ENCODE measurements around the gene ALDH2. TPM values are rescaled to one million over a fixed set of nuclear protein-coding genes. Genes with fewer than 3 reads are reported as not detected.
A peak's percentile ranks its signal among the peaks of the same experiment; 100 is the strongest.
"Not testable (repeated sequence)": the region's sequence is repeated elsewhere in the genome, so short reads cannot be mapped to it uniquely, and the experiment has no call there.

The ALDH2 gene
- total RNA-seq, 1 donor from 2014 or later, result 0.09 TPM

DNA sequence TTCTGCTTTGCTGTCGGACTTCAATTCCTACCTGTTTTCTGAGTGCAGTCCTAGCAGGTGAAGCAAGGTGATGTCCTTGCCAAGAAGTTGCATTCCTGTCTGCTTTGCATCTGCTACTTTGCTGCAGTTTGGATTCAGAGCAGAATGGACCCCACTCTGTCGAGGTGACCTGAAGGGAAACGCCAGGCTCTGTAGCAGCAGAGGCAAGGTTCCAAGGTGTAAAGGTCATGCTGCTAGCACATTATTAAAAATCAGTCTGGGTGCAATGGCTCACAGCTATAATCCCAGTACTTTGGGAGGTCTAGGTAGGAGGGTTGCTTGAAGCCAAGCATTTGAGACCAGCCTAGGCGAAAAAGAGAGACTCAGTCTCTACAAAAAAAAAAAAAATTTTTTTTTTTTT, 17.3 kb upstream of the ALDH2 start:
- Mint-ChIP-seq H3K4me3 (no peak overlapping the region), H3K9me3 (no peaks in the 10 kb centered on the region), H3K4me1 (no peaks in the 10 kb centered on the region), H3K36me3 (ENCODE audit: low read depth) (peaks cover 12% of the 10 kb centered on the region), H3K27me3 (no peaks in the 10 kb centered on the region), H3K27ac (no peak overlapping the region)
- no peak for DNase-seq
- intact Hi-C loops (cut with micrococcal nuclease), result no loop called here

DNA sequence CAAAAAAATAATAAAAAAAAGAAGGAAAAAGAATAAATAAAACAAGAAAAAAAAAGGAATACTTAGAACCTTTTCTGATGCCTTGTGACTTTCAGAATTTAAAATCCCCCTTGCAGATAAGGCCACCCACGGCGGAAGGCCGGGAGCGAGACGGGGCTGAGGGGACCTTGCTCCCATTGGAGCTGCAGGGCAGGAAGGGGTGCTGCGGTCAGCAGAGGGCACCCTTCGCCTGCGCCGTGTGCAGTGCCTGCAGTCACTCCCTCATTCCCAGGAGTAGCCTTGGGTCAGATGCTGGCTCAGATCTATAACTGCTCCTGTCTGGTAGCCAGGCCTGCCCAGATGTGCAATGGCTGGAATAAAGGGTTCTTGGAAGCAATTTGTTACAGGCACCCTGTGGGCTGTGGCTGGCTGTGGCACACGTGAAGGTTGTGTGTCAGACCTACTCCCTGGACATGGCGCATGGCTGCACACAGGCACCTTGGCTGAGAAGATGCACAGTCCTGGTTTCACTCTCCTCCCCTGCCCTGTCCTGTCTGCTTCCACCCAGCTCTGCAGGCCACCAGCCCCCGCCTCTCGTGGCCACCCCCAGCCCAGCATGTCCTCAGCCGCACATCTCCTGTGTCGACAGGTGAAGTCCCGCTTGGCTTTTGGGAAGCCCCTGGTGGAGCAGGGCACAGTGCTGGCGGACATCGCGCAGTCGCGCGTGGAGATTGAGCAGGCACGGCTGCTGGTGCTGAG, 13.4 kb upstream of the ALDH2 start:
- no peak overlapping the region for H3K4me3 Mint-ChIP-seq
- no peaks in the 10 kb centered on the region for H3K27me3 Mint-ChIP-seq
- peaks cover 6% of the 10 kb centered on the region for H3K4me1 Mint-ChIP-seq
- H3K27ac Mint-ChIP-seq, result no peak overlapping the region
- DNase-seq, result no peak
- H3K36me3 Mint-ChIP-seq (ENCODE audit: low read depth), result peaks cover 3% of the 10 kb centered on the region
- no peaks in the 10 kb centered on the region for H3K9me3 Mint-ChIP-seq
- intact Hi-C loops (cut with micrococcal nuclease), result loop anchor here (1.0 kb wide), 1 partner anchor 60 kb away; no protein-coding TSS in a partner anchor

- Mint-ChIP-seq H3K4me3 (no peak overlapping the region), H3K27ac (no peak overlapping the region), H3K27me3 (no peaks in the 10 kb centered on the region), H3K36me3 (ENCODE audit: low read depth) (peaks cover 3% of the 10 kb centered on the region), H3K9me3 (no peaks in the 10 kb centered on the region), H3K4me1 (peaks cover 9% of the 10 kb centered on the region)
- DNase-seq, result no peak
- intact Hi-C loops (cut with micrococcal nuclease), result no loop called here
Observed at GRCh38 chr12:111754671-111755070, 12.1 kb upstream of the ALDH2 start.

- no peak for DNase-seq
- Mint-ChIP-seq H3K9me3 (no peaks in the 10 kb centered on the region), H3K27ac (no peak overlapping the region), H3K36me3 (ENCODE audit: low read depth) (peaks cover 3% of the 10 kb centered on the region), H3K27me3 (peaks cover 3% of the 10 kb centered on the region), H3K4me3 (no peak overlapping the region), H3K4me1 (peaks cover 9% of the 10 kb centered on the region)
- intact Hi-C loops (cut with micrococcal nuclease), result no loop called here
Observed at GRCh38 chr12:111756196-111756595, 10.5 kb upstream of the ALDH2 start.

DNA sequence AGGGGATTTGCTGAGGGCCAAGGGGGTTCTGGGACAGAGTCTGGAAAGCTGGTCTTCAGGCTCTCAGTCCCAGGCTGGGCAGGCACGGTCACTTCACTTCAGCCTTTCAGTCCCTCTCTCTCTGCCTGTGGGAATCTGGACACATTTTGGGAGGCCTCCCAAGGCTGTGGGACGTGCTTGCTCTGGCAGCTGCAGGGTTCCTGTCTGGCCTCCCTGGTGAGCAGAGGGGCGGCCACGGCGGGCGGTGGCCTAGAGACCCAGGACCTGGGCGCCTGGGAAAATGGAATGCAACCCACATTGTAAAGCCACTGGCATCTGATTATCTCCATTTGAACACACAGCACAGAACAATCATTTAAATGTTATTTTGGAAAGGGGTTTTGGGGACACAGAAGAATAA, 10.1 kb upstream of the ALDH2 start:
- H3K9me3 Mint-ChIP-seq, result no peaks in the 10 kb centered on the region
- peaks cover 3% of the 10 kb centered on the region for H3K27me3 Mint-ChIP-seq
- peaks cover 9% of the 10 kb centered on the region for H3K4me1 Mint-ChIP-seq
- no peak for DNase-seq
- H3K4me3 Mint-ChIP-seq, result no peak overlapping the region
- peaks cover 3% of the 10 kb centered on the region for H3K36me3 Mint-ChIP-seq (ENCODE audit: low read depth)
- no peak overlapping the region for H3K27ac Mint-ChIP-seq
- intact Hi-C loops (cut with micrococcal nuclease), result no loop called here

DNA sequence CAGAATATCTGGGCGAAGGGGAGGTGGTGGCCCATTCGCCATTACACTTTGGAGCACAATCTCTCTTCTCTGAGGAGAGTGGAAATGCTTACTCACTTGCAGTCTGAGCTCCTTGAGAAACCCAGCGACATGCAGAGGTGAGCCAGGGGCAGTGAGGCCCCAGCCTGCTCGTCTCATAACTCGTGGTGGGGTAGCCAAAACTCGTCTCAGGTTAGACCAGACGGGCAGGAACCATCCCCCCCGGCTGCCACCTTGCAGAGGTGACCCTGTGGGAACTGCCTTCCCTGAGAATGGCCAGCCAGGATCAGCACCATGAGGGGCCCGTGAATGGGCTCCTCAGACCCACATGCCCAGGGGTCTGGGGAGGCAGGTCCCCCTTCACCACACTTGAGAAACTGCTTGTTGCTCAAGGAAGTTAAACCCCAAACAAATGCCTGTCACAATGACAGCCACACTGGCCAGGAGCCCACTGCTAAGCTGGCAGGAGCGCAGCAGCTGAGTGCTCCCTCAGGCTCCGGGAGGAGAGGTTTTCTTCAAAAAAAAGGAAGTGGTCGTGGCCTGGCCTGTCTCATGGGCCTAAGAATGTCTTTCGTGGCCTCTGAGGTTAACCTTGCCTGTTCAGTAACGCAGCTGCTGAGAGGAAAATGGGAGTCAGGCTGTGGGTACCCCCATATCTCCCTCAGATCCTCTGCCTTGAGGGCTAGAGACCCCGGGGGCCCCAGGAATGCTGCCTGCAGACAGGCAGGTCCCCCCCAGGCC, 9.2 kb upstream of the ALDH2 start:
- H3K9me3 Mint-ChIP-seq, result no peaks in the 10 kb centered on the region
- peaks cover 3% of the 10 kb centered on the region for H3K36me3 Mint-ChIP-seq (ENCODE audit: low read depth)
- intact Hi-C loops (cut with micrococcal nuclease), result no loop called here
- peaks cover 9% of the 10 kb centered on the region for H3K4me1 Mint-ChIP-seq
- H3K27me3 Mint-ChIP-seq, result peaks cover 5% of the 10 kb centered on the region
- peak; percentile 73 for DNase-seq
- H3K27ac Mint-ChIP-seq, result no peak overlapping the region
- H3K4me3 Mint-ChIP-seq, result no peak overlapping the region

- H3K36me3 Mint-ChIP-seq (ENCODE audit: low read depth), result peaks cover 3% of the 10 kb centered on the region
- H3K27ac Mint-ChIP-seq, result no peak overlapping the region
- peaks cover 9% of the 10 kb centered on the region for H3K4me1 Mint-ChIP-seq
- DNase-seq, result no peak
- H3K27me3 Mint-ChIP-seq, result peaks cover 8% of the 10 kb centered on the region
- no peaks in the 10 kb centered on the region for H3K9me3 Mint-ChIP-seq
- H3K4me3 Mint-ChIP-seq, result no peak overlapping the region
- intact Hi-C loops (cut with micrococcal nuclease), result no loop called here
Observed at GRCh38 chr12:111758120-111758561, 8.6 kb upstream of the ALDH2 start.

DNA sequence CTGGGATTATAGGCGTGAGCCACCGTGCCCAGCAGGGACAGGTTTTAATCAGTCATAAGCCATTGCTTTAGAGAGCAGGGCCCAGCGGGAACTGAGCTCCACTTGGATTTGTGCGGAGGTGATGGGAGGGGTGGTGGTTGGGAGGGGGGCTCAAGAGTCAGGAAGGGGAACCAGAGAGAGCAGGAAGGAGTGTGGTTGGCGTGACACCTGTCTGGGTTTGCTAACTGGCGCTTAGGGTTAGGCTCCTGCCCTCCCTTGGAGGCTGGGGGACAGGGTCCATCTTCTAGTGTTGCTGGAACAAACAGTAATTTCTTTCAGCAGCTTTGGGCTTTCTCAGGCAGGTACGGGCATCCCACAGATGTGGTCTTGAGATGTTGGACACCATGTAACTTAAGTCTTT, 7.5 kb upstream of the ALDH2 start:
- Mint-ChIP-seq H3K27ac (no peak overlapping the region), H3K4me3 (no peak overlapping the region), H3K9me3 (no peaks in the 10 kb centered on the region), H3K27me3 (peaks cover 14% of the 10 kb centered on the region), H3K36me3 (ENCODE audit: low read depth) (peaks cover 3% of the 10 kb centered on the region), H3K4me1 (peaks cover 9% of the 10 kb centered on the region)
- intact Hi-C loops (cut with micrococcal nuclease), result no loop called here
- DNase-seq, result no peak

- Mint-ChIP-seq H3K4me1 (peaks cover 9% of the 10 kb centered on the region), H3K9me3 (no peaks in the 10 kb centered on the region), H3K27me3 (peaks cover 17% of the 10 kb centered on the region), H3K4me3 (no peak overlapping the region), H3K27ac (no peak overlapping the region), H3K36me3 (ENCODE audit: low read depth) (peaks cover 3% of the 10 kb centered on the region)
- intact Hi-C loops (cut with micrococcal nuclease), result no loop called here
- no peak for DNase-seq
Observed at GRCh38 chr12:111759991-111760390, 6.7 kb upstream of the ALDH2 start.

GRCh38 chr12:111761099-111761498, 5.6 kb upstream of the ALDH2 start:
- H3K4me1 Mint-ChIP-seq, result peaks cover 9% of the 10 kb centered on the region
- no peak overlapping the region for H3K27ac Mint-ChIP-seq
- peaks cover 19% of the 10 kb centered on the region for H3K27me3 Mint-ChIP-seq
- H3K4me3 Mint-ChIP-seq, result no peak overlapping the region
- intact Hi-C loops (cut with micrococcal nuclease), result no loop called here
- DNase-seq, result no peak
- H3K9me3 Mint-ChIP-seq, result no peaks in the 10 kb centered on the region
- H3K36me3 Mint-ChIP-seq (ENCODE audit: low read depth), result peaks cover 3% of the 10 kb centered on the region

GRCh38 chr12:111761706-111762105, 5.0 kb upstream of the ALDH2 start:
- H3K27me3 Mint-ChIP-seq, result peaks cover 23% of the 10 kb centered on the region
- intact Hi-C loops (cut with micrococcal nuclease), result no loop called here
- DNase-seq, result no peak

DNA sequence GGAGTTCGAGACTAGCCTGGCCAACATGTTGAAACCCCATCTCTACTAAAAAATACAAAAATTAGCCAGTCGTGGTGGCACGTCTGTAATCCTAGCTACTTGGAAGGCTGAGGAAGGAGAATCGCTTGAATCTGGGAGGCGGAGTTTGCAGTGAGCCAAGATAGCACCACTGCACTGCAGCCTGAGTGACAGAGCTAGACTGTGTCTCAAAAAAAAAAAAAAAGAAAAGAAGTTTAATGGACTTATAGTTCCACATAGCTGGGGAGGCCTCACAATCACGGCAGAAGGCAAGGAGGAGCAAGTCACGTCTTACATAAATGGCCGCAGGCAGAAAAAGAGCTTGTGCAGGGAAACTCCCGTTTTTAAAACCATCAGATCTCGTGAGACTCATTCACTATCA, 3.2 kb upstream of the ALDH2 start:
- H3K4me1 Mint-ChIP-seq, result peaks cover 12% of the 10 kb centered on the region
- H3K36me3 Mint-ChIP-seq (ENCODE audit: low read depth); intact Hi-C loops (cut with micrococcal nuclease): not testable (repeated sequence)

More at GRCh38 chr12:111761706-111762105, 5.0 kb upstream of the ALDH2 start:
- Mint-ChIP-seq H3K27ac (no peak overlapping the region), H3K9me3 (no peaks in the 10 kb centered on the region), H3K36me3 (ENCODE audit: low read depth) (peaks cover 3% of the 10 kb centered on the region), H3K4me3 (no peak overlapping the region), H3K4me1 (peaks cover 13% of the 10 kb centered on the region)

DNA sequence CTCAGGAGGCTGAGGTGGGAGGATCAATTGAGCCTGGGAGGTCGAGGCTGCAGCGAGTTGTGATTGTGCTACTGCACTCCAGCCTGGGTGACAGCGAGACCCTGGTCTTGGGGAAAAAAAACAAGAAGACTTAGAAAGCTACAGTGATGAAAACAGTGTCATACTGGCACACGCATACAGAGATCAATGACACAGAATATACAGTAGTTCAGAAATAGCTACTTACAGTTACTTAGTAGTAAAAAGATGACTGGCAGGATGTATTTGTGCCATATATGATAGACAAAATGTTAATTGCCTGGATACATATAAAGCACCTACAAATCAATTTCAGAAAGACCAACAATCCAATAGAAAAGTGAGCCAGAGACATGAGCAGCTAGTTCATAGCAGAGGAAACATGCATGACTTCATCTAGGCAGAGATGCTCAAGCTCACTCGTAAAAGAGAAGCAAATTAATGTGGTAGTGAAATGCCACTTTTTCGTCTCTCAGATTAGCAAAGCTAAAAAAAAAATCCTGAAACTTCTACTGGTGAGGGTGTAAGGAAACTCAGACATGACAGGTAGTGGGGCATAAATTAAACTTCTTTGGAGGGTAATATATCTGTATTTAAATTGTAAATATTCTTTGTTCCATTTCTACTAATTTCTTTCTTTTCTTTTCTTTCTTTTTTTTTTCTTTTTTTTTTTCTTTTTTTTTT, 2.5 kb upstream of the ALDH2 start:
- no peak overlapping the region for H3K27ac Mint-ChIP-seq
- no peak overlapping the region for H3K4me3 Mint-ChIP-seq
- H3K27me3 Mint-ChIP-seq, result peaks cover 36% of the 10 kb centered on the region
- DNase-seq, result no peak
- H3K36me3 Mint-ChIP-seq (ENCODE audit: low read depth), result peaks cover 2% of the 10 kb centered on the region
- intact Hi-C loops (cut with micrococcal nuclease), result no loop called here
- no peaks in the 10 kb centered on the region for H3K9me3 Mint-ChIP-seq
- H3K4me1 Mint-ChIP-seq, result peaks cover 10% of the 10 kb centered on the region

More for the DNA sequence above, 3.2 kb upstream of the ALDH2 start:
- not testable (repeated sequence) for H3K4me3 Mint-ChIP-seq, H3K27ac Mint-ChIP-seq, DNase-seq, H3K9me3 Mint-ChIP-seq
- H3K27me3 Mint-ChIP-seq, result peaks cover 36% of the 10 kb centered on the region

Data from activated CD4-positive, alpha-beta T cell treated with anti-CD3 and anti-CD28 coated beads, Interleukin-2, amount 10 ng/mL, durations not matched to agents 24 days and 14 days (primary cell).